Dedifferentiated amniotic fluid mesenchymal stem cell (primary cell): ENCODE measurements around the gene RAI1.
A peak's percentile ranks its signal among the peaks of the same experiment; 100 is the strongest.

Experiments used
- DNase-seq: peaks from one replicate; pipeline ENCODE4 v3.0.0-alpha.2; 2016; ENCODE audit errors: extremely low spot score

The RAI1 gene

GRCh38 chr17:17730250-17730935, 49.1 kb downstream of the RAI1 start:
- DNase-seq, result no peak

GRCh38 chr17:17732444-17732843, 51.2 kb downstream of the RAI1 start:
- no peak for DNase-seq

- peak; percentile 26 for DNase-seq
Measured at GRCh38 chr17:17732892-17733670, 51.8 kb downstream of the RAI1 start.

- no peak for DNase-seq
Measured at GRCh38 chr17:17736205-17737183, 55.2 kb downstream of the RAI1 start.

- no peak for DNase-seq
Measured at GRCh38 chr17:17737961-17738894, 57.0 kb downstream of the RAI1 start.

- DNase-seq, result no peak
Measured at GRCh38 chr17:17738901-17739300, 57.6 kb downstream of the RAI1 start.

- DNase-seq, result peak; percentile 48
Measured at GRCh38 chr17:17739388-17740066, 58.3 kb downstream of the RAI1 start.

- no peak for DNase-seq
Measured at GRCh38 chr17:17740615-17741348, 59.5 kb downstream of the RAI1 start.

- DNase-seq, result no peak
Measured at GRCh38 chr17:17741349-17742023, 60.2 kb downstream of the RAI1 start.

- no peak for DNase-seq
Measured at GRCh38 chr17:17742133-17742621, 60.9 kb downstream of the RAI1 start.

- no peak for DNase-seq
Measured at GRCh38 chr17:17742688-17743390, 61.6 kb downstream of the RAI1 start.

- no peak for DNase-seq
Measured at GRCh38 chr17:17743391-17744112, 62.3 kb downstream of the RAI1 start.

GRCh38 chr17:17744116-17744515, 62.9 kb downstream of the RAI1 start:
- no peak for DNase-seq

GRCh38 chr17:17745476-17746455, 64.5 kb downstream of the RAI1 start:
- DNase-seq, result no peak

GRCh38 chr17:17748179-17748578, 66.9 kb downstream of the RAI1 start:
- DNase-seq, result no peak

GRCh38 chr17:17748604-17749003, 67.3 kb downstream of the RAI1 start:
- DNase-seq, result no peak
